Esophagus squamous epithelium (tissue), 5 donors: ENCODE results near the gene ASCL1. TPM values are rescaled to one million over a fixed set of nuclear protein-coding genes. Genes with fewer than 3 reads are reported as not detected.
A peak's percentile ranks its signal among the peaks of the same experiment; 100 is the strongest.

Source experiments
- DNase-seq: peaks from one replicate; lab custom pipeline; 2025; lab: John Stamatoyannopoulos, UW
- H3K27ac ChIP-seq, 4 donors: fragments of 200-600 bp; sonication (generic); one replicate each; pipeline ENCODE4 v1.5.1; 2016 to 2019; ENCODE audit warnings: mild to moderate bottlenecking in 1 of 4
- H3K27me3 ChIP-seq, 4 donors: fragments of 200-600 bp; sonication (generic); 1 replicate in 3 of 4; 2 replicates in 1 of 4; pipeline versions ENCODE4 v1.5.1 to v1.6.0; 2017 to 2021; ENCODE audit warnings: antibody characterized with exemption in 1 of 4
- H3K36me3 ChIP-seq, 3 donors: fragments of 200-600 bp; sonication (generic); one replicate each; pipeline ENCODE4 v1.5.1; 2016 to 2019
- H3K4me1 ChIP-seq, 3 donors: fragments of 200-600 bp; sonication (generic); one replicate each; pipeline ENCODE4 v1.5.1; 2017 to 2019
- H3K4me3 ChIP-seq, 4 donors: fragments of 200-600 bp; sonication (generic); 1 replicate in 3 of 4; 2 replicates in 1 of 4; pipeline ENCODE4 v1.5.1; 2016 to 2019; ENCODE audit warnings: mild to moderate bottlenecking in 2 of 4, moderate library complexity in 1 of 4
- H3K9me3 ChIP-seq, 3 donors: fragments of 200-600 bp; sonication (generic); one replicate each; pipeline ENCODE4 v1.5.1; 2016 to 2019
- CTCF ChIP-seq, 6 experiments: fragments of 450-650 bp in 4 of 6; fragments of 200-600 bp in 2 of 6; sonication (generic) in 2 of 6; IDR thresholded peaks; one replicate each; pipeline ENCODE4 v1.5.1; 2016 to 2019; ENCODE audit warnings: antibody characterized with exemption in 6 of 6, mild to moderate bottlenecking in 4 of 6, moderate library complexity in 4 of 6
- POLR2A ChIP-seq, 4 donors: fragments of 450-650 bp; IDR thresholded peaks; one replicate each; pipeline ENCODE4 v1.6.1; 2017; ENCODE audit warnings: antibody characterized with exemption in 4 of 4, mild to moderate bottlenecking in 4 of 4, moderate library complexity in 3 of 4
- WGBS, 2 donors: methylation state at CpG; one replicate each; pipeline ENCODE4 v1.1.5; 2018; 5-methylcytosine and 5-hydroxymethylcytosine counted together
- intact Hi-C: fragments of 100-400 bp; cut with DNase I; formaldehyde crosslinking; loops from one replicate; pipeline ENCODE4 v1.15.0; 2022
- total RNA-seq, 4 donors: library from RNA; depleted of rRNA; stranded (reverse); fragments of >200 nt; gene quantifications; one replicate each; pipeline ENCODE4 v1.1.0, GENCODE V29; 2016
- donor health status: DM: yes; HTN: yes; CAD: no.

ASCL1 gene
- total RNA-seq, 4 donors from 2014 or later, result not detected

GRCh38 chr12:102963796-102964195 lies 6.3 kb downstream of the ASCL1 start:
- H3K9me3 ChIP-seq, result peaks cover 0 to 11% (median 7%) of the 10 kb centered on the region in 3 donors
- peaks cover 0 to 99% (median 24%) of the 10 kb centered on the region in 4 donors for H3K27me3 ChIP-seq
- H3K36me3 ChIP-seq, result no peaks in the 10 kb centered on the region
- WGBS, 2 donors, result 27 to 40% methylated on average over 4 of the region's 4 CpGs
- H3K27ac ChIP-seq, result no peak overlapping the region
- no peak for DNase-seq
- H3K4me3 ChIP-seq, result no peak overlapping the region
- peaks cover 0 to 16% (median 1%) of the 10 kb centered on the region in 3 donors for H3K4me1 ChIP-seq
- no peak for TF ChIP-seq POLR2A (IDR thresholded peaks at IDR 0.05)
- no peak for TF ChIP-seq CTCF (IDR thresholded peaks at IDR 0.05)
- intact Hi-C loops, result no loop called here

GRCh38 chr12:102964872-102965271 lies 7.4 kb downstream of the ASCL1 start:
- H3K4me3 ChIP-seq, result peak overlapping the region in 1 of 4 donors; percentile 5
- intact Hi-C loops, result no loop called here
- no peak for DNase-seq
- H3K36me3 ChIP-seq, result no peaks in the 10 kb centered on the region
- peaks cover 0 to 99% (median 23%) of the 10 kb centered on the region in 4 donors for H3K27me3 ChIP-seq
- whole genome bisulfite sequencing, 2 donors, result 3 to 5% methylated on average over 21 of the region's 21 CpGs
- H3K4me1 ChIP-seq, result peaks cover 0 to 15% (median 0%) of the 10 kb centered on the region in 3 donors
- no peak for TF ChIP-seq POLR2A (IDR thresholded peaks at IDR 0.05)
- TF ChIP-seq CTCF (IDR thresholded peaks at IDR 0.05), result no peak
- H3K9me3 ChIP-seq, result peaks cover 0 to 11% (median 7%) of the 10 kb centered on the region in 3 donors
- H3K27ac ChIP-seq, result no peak overlapping the region

- 3 to 7% methylated on average over 34 to 36 of the region's 38 CpGs for WGBS, 2 donors
- H3K4me3 ChIP-seq, result peak overlapping the region in 1 of 4 donors; percentile 5
Observed at GRCh38 chr12:102965281-102966155, 8.0 kb downstream of the ASCL1 start.

GRCh38 chr12:102966200-102966863 lies 8.9 kb downstream of the ASCL1 start:
- Histone ChIP-seq H3K4me3 (no peak overlapping the region), H3K36me3 (no peaks in the 10 kb centered on the region), H3K27me3 (peaks cover 0 to 97% (median 23%) of the 10 kb centered on the region in 4 donors), H3K4me1 (peaks cover 0 to 15% (median 0%) of the 10 kb centered on the region in 3 donors), H3K9me3 (peaks cover 0 to 11% (median 7%) of the 10 kb centered on the region in 3 donors), H3K27ac (no peak overlapping the region)
- intact Hi-C loops, result no loop called here
- TF ChIP-seq POLR2A (IDR thresholded peaks at IDR 0.05), result no peak
- no peak for TF ChIP-seq CTCF (IDR thresholded peaks at IDR 0.05)
- WGBS, 2 donors, result 12 to 20% methylated on average over 5 to 9 of the region's 12 CpGs
- DNase-seq, result no peak

More at GRCh38 chr12:102965281-102966155, 8.0 kb downstream of the ASCL1 start:
- H3K9me3 ChIP-seq, result peaks cover 0 to 11% (median 7%) of the 10 kb centered on the region in 3 donors
- H3K36me3 ChIP-seq, result no peaks in the 10 kb centered on the region
- peaks cover 0 to 99% (median 23%) of the 10 kb centered on the region in 4 donors for H3K27me3 ChIP-seq
- no peak overlapping the region for H3K27ac ChIP-seq
- TF ChIP-seq POLR2A (IDR thresholded peaks at IDR 0.05), result no peak
- no peak for TF ChIP-seq CTCF (IDR thresholded peaks at IDR 0.05)
- DNase-seq, result no peak
- H3K4me1 ChIP-seq, result peaks cover 0 to 15% (median 0%) of the 10 kb centered on the region in 3 donors
- intact Hi-C loops, result no loop called here
